Liver (tissue), 3 donors: ENCODE measurements around the gene CASP8AP2.

ENCODE experiments used
- CTCF ChIP-seq: fragments of 150-350 bp; IDR thresholded peaks from 2 replicates; pipeline ENCODE4 v1.5.1; 2017; ENCODE audit warnings: improper control_type of control experiment, low read depth, low read length; ENCODE audit not compliant: missing input control
- EGR1 ChIP-seq, 2 donors: IDR thresholded peaks; 2 replicates each; pipeline ENCODE4 v1.6.1; 2016 to 2018; ENCODE audit warnings: antibody characterized with exemption in 2 of 2, low read depth in 2 of 2
- GABPA ChIP-seq, 2 donors: IDR thresholded peaks in 1 of 2; conservative IDR thresholded peaks in 1 of 2; 2 replicates each; pipeline ENCODE4 v1.6.1; 2016; ENCODE audit warnings: antibody characterized with exemption in 2 of 2, mild to moderate bottlenecking in 1 of 2, moderate library complexity in 1 of 2
- HNF4G ChIP-seq: IDR thresholded peaks from 2 replicates; pipeline ENCODE4 v1.6.1; 2016; ENCODE audit warnings: antibody characterized with exemption
- JUND ChIP-seq, 2 donors: IDR thresholded peaks; 2 replicates each; pipeline ENCODE4 v1.6.1; 2016; ENCODE audit warnings: antibody characterized with exemption in 2 of 2
- NR2F2 ChIP-seq: IDR thresholded peaks from 2 replicates; pipeline ENCODE4 v1.6.1; 2016; ENCODE audit warnings: antibody characterized with exemption
- RAD21 ChIP-seq, 2 donors: IDR thresholded peaks; 2 replicates each; pipeline ENCODE4 v1.6.1; 2016; ENCODE audit warnings: antibody characterized with exemption in 2 of 2, mild to moderate bottlenecking in 2 of 2
- REST ChIP-seq: IDR thresholded peaks from 2 replicates; pipeline ENCODE4 v1.6.1; 2016; ENCODE audit warnings: antibody characterized with exemption, mild to moderate bottlenecking
- SP1 ChIP-seq: IDR thresholded peaks from 2 replicates; pipeline ENCODE4 v1.6.1; 2018; ENCODE audit warnings: antibody characterized with exemption, mild to moderate bottlenecking
- TAF1 ChIP-seq: conservative IDR thresholded peaks from 2 replicates; pipeline ENCODE4 v1.6.1; 2016; ENCODE audit warnings: antibody characterized with exemption, mild to moderate bottlenecking
- YY1 ChIP-seq: IDR thresholded peaks from 2 replicates; pipeline ENCODE4 v1.6.1; 2016; ENCODE audit warnings: antibody characterized with exemption, mild to moderate bottlenecking
- TF ChIP-seq, protein P1 (sequence below): IDR thresholded peaks from 2 replicates; pipeline ENCODE4 v1.6.1; 2016; ENCODE audit warnings: antibody characterized with exemption
- TF ChIP-seq, protein P2 (sequence below): IDR thresholded peaks from 2 replicates; pipeline ENCODE4 v1.6.1; 2016; ENCODE audit warnings: antibody characterized with exemption
- TF ChIP-seq, protein P3 (sequence below): IDR thresholded peaks from 2 replicates; pipeline ENCODE4 v1.6.1; 2016; ENCODE audit warnings: antibody characterized with exemption
- donor health status: healthy.
- donor health status: healthy.

GRCh38 chr6:89793586-89793985 lies 36.1 kb upstream of the CASP8AP2 start:
- TF ChIP-seq CTCF (no peak), SP1 (no peak), JUND (IDR thresholded peaks at IDR 0.05) (no peak), TAF1 (no peak), REST (no peak), EGR1 (IDR thresholded peaks at IDR 0.05; ENCODE audit: low read depth in 2 of 2) (no peak), RAD21 (IDR thresholded peaks at IDR 0.05) (no peak), NR2F2 (no peak), GABPA (IDR thresholded peaks at IDR 0.05 in 1 of 2, conservative IDR thresholded peaks at IDR 0.05 in 1 of 2) (no peak), YY1 (no peak), HNF4G (no peak)
- TF ChIP-seq, protein P1, sequence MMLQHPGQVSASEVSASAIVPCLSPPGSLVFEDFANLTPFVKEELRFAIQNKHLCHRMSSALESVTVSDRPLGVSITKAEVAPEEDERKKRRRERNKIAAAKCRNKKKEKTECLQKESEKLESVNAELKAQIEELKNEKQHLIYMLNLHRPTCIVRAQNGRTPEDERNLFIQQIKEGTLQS = no peak
- TF ChIP-seq, protein P2, sequence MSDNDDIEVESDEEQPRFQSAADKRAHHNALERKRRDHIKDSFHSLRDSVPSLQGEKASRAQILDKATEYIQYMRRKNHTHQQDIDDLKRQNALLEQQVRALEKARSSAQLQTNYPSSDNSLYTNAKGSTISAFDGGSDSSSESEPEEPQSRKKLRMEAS = no peak
- TF ChIP-seq, protein P3, sequence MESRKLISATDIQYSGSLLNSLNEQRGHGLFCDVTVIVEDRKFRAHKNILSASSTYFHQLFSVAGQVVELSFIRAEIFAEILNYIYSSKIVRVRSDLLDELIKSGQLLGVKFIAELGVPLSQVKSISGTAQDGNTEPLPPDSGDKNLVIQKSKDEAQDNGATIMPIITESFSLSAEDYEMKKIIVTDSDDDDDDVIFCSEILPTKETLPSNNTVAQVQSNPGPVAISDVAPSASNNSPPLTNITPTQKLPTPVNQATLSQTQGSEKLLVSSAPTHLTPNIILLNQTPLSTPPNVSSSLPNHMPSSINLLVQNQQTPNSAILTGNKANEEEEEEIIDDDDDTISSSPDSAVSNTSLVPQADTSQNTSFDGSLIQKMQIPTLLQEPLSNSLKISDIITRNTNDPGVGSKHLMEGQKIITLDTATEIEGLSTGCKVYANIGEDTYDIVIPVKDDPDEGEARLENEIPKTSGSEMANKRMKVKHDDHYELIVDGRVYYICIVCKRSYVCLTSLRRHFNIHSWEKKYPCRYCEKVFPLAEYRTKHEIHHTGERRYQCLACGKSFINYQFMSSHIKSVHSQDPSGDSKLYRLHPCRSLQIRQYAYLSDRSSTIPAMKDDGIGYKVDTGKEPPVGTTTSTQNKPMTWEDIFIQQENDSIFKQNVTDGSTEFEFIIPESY = no peak
